HTERT RPE-1 (cell line): Measurements from ENCODE around the gene GALNT2.

Source experiments
- in situ Hi-C: fragments of 300-500 bp; cut with MboI; formaldehyde crosslinking; loops from 4 replicates; pipeline ENCODE4 v1.14.3; 2020; ENCODE audit warnings: low sequenced_read_pairs

Gene GALNT2

DNA sequence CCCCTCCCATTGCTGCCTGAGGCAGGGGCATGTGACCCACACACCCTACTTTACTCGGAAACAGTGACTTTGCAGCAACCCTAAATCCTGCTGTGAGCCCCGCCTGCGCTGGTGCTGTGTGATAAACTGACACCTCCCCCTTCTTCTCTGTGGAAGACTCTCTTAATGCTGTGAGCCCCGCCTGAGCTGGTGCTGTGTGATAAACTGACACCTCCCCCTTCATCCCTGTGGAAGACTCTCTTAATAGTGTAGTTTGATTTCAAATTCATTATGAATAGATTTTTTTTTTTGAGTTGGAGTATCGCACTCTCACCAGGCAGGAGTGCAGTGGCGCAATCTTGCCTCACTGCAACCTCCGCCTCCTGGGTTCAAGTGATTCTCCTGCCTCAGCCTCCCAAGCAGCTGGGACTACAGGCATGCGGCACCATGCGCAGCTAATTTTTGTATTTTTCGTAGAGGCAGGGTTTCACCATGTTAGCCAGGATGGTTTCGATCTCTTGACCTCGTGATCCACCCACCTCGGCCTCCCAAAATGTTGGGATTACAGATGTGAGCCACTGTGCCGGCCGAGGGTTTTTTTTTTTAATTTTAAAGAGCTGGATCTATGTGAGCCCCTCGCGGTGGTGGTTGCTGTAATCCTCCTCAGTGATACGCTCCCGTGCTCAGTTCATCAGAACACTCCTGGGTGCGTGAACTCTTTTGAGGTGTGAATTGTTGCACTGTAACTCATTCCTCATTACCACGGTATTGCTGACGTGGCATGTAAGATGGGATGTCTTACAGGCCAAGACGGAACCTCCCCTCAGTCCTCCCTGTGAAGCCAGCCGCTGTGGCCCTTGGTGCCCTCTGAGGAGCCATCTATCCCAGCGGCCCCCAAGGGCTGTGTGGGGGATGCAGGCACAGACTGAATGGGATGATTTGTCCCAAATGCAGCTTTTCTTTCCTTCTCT is 60.3 kb downstream of the GALNT2 start:
- in situ Hi-C loops, result no loop called here

GRCh38 chr1:230128569-230129285 is 61.7 kb downstream of the GALNT2 start:
- in situ Hi-C loops, result no loop called here

GRCh38 chr1:230129341-230129740 is 62.3 kb downstream of the GALNT2 start:
- in situ Hi-C loops, result no loop called here

GRCh38 chr1:230130172-230130944 is 63.3 kb downstream of the GALNT2 start:
- in situ Hi-C loops, result no loop called here

DNA sequence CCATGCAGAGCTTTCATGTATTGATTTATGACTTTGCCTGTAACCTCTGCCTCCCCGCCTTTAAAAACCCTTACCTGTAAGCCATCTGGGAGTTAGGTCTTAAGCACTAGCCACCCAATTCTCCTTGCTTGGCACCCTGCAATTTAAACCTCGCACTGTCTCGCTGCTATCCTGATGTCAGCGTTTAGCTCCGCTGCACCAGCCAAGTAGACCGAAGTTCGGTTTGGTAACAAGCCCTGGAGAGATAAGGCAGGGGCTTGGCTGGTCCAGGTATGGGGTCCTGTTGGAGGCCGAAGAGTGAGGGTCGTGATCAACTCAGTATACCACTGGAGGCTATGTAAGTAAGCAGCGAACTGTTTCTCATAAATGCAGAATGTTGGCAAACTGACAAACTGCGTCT is 64.4 kb downstream of the GALNT2 start:
- in situ Hi-C loops, result no loop called here

DNA sequence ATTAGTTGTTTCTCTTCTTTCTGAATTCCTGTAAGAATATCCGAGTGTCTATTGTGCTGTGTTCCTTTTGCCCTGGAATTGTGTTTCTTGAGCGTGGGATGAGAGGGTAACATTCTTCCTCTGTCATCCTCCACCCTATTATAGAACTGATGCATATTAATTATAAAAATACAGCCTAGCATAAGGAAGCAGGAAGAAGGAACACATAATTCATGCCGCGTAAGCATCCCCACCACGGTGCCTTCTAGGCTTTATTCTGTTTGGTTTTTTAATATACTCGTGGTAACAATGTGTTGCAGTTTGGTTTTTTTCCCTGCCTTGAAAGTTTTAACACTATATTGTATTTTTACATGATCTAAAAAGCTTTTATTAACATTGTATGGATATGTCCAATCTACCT is 65.7 kb downstream of the GALNT2 start:
- in situ Hi-C loops, result no loop called here

GRCh38 chr1:230135726-230136125 is 68.7 kb downstream of the GALNT2 start:
- in situ Hi-C loops, result no loop called here

DNA sequence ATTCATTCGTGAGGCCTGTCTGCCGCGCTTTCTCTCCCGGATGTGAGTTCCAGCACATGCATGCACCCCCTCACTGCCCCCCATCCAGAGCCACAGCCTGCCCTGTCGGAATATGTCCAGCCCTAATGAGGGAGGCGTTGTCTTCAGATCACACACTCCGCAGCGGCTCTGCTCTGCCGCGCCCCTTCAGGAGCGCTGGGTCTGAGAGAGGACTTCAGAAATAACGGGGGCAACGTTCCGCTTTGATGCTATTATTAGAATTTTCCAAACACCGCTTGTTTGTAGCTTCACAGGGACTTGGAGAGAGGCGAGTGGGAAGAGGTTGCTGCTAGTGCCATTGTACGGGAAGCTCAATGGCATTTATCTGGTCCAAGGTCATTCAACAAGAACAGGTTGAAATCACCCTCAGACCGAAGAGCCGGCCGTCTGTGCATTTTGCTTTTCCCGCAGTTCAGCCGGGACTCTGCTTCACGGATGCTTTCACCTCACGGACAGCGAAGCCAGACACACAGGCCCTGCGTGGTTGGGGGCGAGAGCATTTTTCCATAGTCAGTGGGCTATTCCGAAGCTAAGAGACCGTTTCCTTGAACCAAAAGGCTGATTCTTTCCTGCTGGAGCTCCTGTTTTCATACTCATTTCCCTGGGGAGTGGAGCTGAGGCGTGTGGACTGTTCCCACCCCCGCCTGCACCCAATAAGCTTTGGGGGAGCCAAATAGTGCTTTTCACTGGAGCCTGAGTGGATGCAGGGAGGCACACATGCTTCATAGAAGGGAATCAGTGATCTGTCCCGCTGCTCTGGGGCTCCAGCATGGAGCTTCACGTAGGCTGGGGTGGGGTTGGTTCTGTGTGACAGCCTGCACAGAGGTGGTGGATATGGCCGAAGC is 69.7 kb downstream of the GALNT2 start:
- in situ Hi-C loops, result no loop called here

GRCh38 chr1:230137337-230137815 is 70.3 kb downstream of the GALNT2 start:
- in situ Hi-C loops, result no loop called here

GRCh38 chr1:230138561-230139239 is 71.7 kb downstream of the GALNT2 start:
- in situ Hi-C loops, result no loop called here

DNA sequence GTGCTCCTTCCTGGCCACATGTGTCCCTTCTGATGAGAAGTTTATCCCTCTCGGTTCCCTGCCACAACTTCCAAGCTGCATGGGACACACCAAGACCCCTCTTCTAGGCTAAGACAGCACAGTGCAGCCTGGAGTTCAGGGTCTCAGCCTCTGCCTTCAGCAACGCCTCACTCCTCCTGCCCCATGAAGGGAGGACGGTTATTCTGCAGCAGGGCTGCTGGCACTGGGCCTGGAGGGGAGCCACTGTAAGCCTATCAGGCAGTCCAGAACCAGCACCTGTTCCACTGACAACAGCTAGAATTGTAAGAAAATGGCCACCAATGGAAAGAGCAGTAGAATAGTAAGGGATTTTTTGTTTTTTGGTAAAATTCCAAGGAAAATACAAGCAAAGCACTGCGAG is 72.3 kb downstream of the GALNT2 start:
- in situ Hi-C loops, result no loop called here

DNA sequence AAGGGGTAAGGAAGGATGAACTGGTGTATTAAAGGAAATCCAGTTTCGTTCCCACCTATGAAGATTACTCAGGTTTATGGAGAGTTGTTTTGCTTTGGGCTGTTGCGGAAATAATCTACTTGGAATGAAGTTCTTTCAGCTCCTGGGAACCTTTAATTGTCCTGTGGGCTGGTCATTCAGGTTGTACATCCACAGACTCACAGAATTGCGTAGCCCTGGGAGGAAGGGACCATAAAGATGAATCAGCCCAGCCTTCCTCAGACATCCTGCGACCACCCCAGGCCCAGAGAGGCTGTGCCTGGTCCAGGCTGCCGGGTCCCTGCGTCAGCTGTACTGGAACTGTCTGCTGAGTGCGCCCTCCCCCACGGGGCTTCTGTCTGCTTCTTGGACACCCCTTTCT is 72.7 kb downstream of the GALNT2 start:
- in situ Hi-C loops, result no loop called here

- in situ Hi-C loops, result no loop called here
Observed at GRCh38 chr1:230140221-230141020, 73.4 kb downstream of the GALNT2 start.

GRCh38 chr1:230141021-230141648 is 74.1 kb downstream of the GALNT2 start:
- in situ Hi-C loops, result no loop called here

DNA sequence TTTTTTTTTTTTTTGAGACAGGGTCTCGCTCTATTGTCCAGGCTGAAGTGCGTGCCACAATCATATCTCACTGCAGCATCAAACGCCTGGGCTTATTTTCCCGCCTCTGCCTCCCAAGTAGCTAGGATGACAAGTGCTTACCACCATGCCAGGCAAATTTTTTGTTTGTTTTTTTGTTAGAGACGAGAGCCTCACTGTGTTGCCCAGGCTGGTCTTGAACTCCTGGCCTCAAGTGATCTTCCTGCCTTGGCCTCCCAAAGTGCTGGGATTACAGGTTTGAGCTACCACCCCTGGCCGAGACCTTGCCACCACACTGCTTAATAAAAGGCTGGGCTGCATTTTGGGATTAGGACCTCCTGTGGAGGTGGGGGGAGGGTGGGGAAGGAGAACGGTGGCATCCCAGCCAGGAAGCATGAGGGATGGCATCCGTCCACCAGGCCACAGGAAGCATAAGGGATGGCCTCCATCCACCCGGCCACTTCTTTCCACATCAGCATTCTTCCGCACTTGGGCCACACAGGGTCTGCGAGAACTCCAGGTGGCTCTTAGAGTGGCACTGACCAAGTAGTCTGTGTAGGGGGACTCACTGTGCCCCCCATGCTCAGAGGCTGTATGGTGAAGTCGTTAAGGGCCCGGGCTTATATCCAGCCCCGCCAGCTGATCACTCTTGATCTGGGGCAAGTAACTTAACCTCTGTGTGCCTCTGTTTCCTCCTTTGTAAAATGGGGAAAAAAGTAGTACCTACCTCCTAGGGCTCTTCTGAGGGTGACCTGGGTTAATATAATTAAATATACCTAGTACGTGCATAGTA is 75.0 kb downstream of the GALNT2 start:
- in situ Hi-C loops, result no loop called here

GRCh38 chr1:230142608-230143210 is 75.7 kb downstream of the GALNT2 start:
- in situ Hi-C loops, result no loop called here

DNA sequence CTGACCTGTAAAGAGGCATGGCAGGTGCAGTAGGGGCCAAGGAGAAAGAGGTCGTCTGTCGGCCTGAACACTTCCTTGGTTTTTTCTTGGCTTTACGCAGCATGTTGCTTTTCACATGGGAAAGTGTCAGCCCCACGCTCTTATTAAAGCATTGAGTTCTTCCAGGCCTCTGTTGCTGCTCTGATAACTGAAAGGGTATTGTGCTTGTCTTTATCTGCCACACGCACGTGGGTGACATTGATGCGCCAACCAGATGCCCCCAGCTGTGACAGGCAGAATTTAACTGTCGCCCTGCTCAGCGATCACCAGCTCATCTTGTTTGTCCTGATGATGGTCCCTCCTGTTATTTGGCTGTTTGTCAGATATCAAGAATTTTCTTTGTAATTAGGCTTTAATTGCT is 76.5 kb downstream of the GALNT2 start:
- in situ Hi-C loops, result no loop called here
